ENCODE data around the gene GSG1L.

GRCh38 chr16:27738596-27738995 is 324.9 kb downstream of the GSG1L start:
- no peak for TF ChIP-seq FOXK2 (IDR thresholded peaks at IDR 0.05)
- TF ChIP-seq FOXM1 (IDR thresholded peaks at IDR 0.05; ENCODE audit: borderline replicate concordance): no peak
- no peak for TF ChIP-seq ARNT (IDR thresholded peaks at IDR 0.05)
- no peak for TF ChIP-seq SP1 (IDR thresholded peaks at IDR 0.05)
